HS-5 (cell line): Measurements from ENCODE around the gene GATA2.

ENCODE experiments used
- DNase-seq: peaks from one replicate; pipeline ENCODE4 v3.0.0-alpha.2; 2012; ENCODE audit warnings: low read depth

The GATA2 gene

GRCh38 chr3:128432971-128433836, 59.8 kb downstream of the GATA2 start:
- no peak for DNase-seq

- DNase-seq, result no peak
Observed at GRCh38 chr3:128432301-128432970, 60.6 kb downstream of the GATA2 start.

- DNase-seq, result no peak
Observed at GRCh38 chr3:128431803-128432300, 61.1 kb downstream of the GATA2 start.

- no peak for DNase-seq
Observed at GRCh38 chr3:128430731-128431130, 62.3 kb downstream of the GATA2 start.

- no peak for DNase-seq
Observed at GRCh38 chr3:128430301-128430700, 62.7 kb downstream of the GATA2 start.

- DNase-seq, result no peak
Observed at GRCh38 chr3:128429751-128430150, 63.2 kb downstream of the GATA2 start.
